ENCODE results near the gene SS18L1.

The SS18L1 gene

DNA sequence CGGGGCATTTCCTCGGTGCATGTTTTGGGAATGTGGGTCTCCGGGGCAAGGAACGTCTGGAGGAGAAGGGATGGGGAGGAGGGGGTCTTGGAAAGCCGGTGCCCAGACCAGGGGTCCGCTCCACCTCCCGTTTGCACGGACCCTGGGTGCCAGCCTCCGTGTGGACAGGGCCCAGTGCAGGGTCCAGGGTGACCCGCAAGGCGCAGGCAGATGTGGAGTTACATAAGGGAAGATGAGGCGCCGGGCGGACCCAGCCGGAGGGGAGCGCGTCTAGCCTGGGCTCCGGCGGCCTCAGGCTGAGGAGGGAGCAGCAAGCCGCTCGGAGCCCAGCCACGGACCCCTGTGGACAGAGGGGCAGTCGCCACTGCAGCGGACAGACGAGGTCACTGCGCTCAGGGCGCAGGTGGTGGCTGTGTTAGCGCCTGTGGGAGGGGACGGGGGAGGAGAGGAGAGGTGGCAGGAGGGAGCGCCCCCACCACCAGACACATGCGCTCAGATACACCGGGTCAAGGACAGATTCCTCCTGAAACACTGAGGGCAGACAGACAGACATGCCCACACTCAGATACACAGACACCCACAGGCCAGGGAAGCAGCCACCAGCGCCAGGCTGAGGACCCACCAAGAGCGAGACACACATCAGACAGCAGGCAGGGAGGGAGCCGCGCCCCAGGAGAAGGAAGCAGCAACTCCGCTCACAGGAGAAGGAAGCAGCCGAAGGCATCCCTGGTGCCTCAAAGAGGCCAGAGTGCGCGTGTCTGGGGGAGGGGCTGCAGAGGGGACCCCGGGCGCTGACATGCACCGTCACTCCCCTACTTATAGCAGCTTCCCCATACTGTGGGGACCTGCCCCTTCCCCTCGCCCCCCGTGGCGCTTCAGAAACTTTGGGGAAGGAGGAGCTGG lies 77.3 kb downstream of the SS18L1 start:
- H4K20me1 ChIP-seq (ENCODE audit: low read depth, low read length): no peaks in the 10 kb centered on the region
- no peaks in the 10 kb centered on the region for H3K79me2 ChIP-seq (ENCODE audit: insufficient read depth, low read length)
- H3K4me3 ChIP-seq (ENCODE audit: insufficient read depth, low read length, poor library complexity, severe bottlenecking): no peak overlapping the region
- H3K9me3 ChIP-seq (ENCODE audit: insufficient read depth, low read length): no peaks in the 10 kb centered on the region
- H3K27me3 ChIP-seq (ENCODE audit: low read length): no peaks in the 10 kb centered on the region
- no peaks in the 10 kb centered on the region for H3F3A ChIP-seq (ENCODE audit: insufficient read depth)
- no peaks in the 10 kb centered on the region for H3K36me3 ChIP-seq (ENCODE audit: low read length)
- no peaks in the 10 kb centered on the region for H3K9me2 ChIP-seq (replicated peaks; ENCODE audit: insufficient read depth, low read length)
- H3K9ac ChIP-seq (ENCODE audit: low read length): no peak overlapping the region
- H3K4me2 ChIP-seq (ENCODE audit: low read depth, low read length, poor library complexity, severe bottlenecking): no peak overlapping the region
- H2AFZ ChIP-seq (ENCODE audit: low read depth, low read length, severe bottlenecking): no peak overlapping the region
- TF ChIP-seq, protein P1, sequence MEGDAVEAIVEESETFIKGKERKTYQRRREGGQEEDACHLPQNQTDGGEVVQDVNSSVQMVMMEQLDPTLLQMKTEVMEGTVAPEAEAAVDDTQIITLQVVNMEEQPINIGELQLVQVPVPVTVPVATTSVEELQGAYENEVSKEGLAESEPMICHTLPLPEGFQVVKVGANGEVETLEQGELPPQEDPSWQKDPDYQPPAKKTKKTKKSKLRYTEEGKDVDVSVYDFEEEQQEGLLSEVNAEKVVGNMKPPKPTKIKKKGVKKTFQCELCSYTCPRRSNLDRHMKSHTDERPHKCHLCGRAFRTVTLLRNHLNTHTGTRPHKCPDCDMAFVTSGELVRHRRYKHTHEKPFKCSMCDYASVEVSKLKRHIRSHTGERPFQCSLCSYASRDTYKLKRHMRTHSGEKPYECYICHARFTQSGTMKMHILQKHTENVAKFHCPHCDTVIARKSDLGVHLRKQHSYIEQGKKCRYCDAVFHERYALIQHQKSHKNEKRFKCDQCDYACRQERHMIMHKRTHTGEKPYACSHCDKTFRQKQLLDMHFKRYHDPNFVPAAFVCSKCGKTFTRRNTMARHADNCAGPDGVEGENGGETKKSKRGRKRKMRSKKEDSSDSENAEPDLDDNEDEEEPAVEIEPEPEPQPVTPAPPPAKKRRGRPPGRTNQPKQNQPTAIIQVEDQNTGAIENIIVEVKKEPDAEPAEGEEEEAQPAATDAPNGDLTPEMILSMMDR (IDR thresholded peaks at IDR 0.05; ENCODE audit: insufficient read depth, low read length, poor library complexity, severe bottlenecking): no peak
- no peak for TF ChIP-seq EZH2phosphoT487 (conservative IDR thresholded peaks at IDR 0.05; ENCODE audit: low read length)
- no peak overlapping the region for H3K27ac ChIP-seq (ENCODE audit: low read depth, low read length)

DNA sequence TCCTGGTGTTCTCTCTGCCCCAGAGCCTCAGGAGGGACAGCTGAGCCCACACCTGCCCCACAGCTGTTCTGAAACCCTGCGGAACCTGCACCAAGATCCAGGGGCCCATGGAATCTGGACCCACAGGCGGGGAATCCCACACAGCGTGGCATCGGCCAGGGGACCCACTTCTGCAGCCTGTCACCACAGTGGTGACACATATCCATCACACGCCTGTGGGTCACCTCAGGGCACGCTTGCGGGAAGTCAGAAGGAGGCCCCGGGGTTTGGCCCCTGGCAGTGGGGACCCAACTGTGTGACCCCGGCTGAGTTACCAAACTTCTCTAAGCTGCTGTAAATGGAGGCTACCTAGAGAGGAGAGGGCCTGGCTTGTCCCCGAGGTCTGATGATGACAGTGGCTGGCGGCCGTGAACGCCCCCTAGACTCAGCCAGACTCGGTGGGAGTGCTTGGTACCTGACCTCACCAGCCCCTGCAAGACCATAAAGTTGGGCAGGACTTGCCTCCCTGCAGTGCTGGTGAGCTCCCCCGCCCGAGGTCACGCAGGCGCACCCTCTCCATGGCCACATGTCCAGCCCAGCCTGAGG lies 78.8 kb downstream of the SS18L1 start:
- TF ChIP-seq, protein P1 (IDR thresholded peaks at IDR 0.05; ENCODE audit: insufficient read depth, low read length, poor library complexity, severe bottlenecking): no peak
- no peak for TF ChIP-seq EZH2phosphoT487 (conservative IDR thresholded peaks at IDR 0.05; ENCODE audit: low read length)
- Histone ChIP-seq H3F3A (ENCODE audit: insufficient read depth) (no peaks in the 10 kb centered on the region), H3K27ac (ENCODE audit: low read depth, low read length) (no peak overlapping the region), H3K4me2 (ENCODE audit: low read depth, low read length, poor library complexity, severe bottlenecking) (no peak overlapping the region), H3K9me2 (replicated peaks; ENCODE audit: insufficient read depth, low read length) (no peaks in the 10 kb centered on the region), H3K4me3 (ENCODE audit: insufficient read depth, low read length, poor library complexity, severe bottlenecking) (no peak overlapping the region), H3K36me3 (ENCODE audit: low read length) (no peaks in the 10 kb centered on the region), H3K9ac (ENCODE audit: low read length) (no peak overlapping the region), H3K79me2 (ENCODE audit: insufficient read depth, low read length) (no peaks in the 10 kb centered on the region), H3K27me3 (ENCODE audit: low read length) (no peaks in the 10 kb centered on the region), H2AFZ (ENCODE audit: low read depth, low read length, severe bottlenecking) (no peak overlapping the region), H4K20me1 (ENCODE audit: low read depth, low read length) (no peaks in the 10 kb centered on the region), H3K9me3 (ENCODE audit: insufficient read depth, low read length) (no peaks in the 10 kb centered on the region)

DNA sequence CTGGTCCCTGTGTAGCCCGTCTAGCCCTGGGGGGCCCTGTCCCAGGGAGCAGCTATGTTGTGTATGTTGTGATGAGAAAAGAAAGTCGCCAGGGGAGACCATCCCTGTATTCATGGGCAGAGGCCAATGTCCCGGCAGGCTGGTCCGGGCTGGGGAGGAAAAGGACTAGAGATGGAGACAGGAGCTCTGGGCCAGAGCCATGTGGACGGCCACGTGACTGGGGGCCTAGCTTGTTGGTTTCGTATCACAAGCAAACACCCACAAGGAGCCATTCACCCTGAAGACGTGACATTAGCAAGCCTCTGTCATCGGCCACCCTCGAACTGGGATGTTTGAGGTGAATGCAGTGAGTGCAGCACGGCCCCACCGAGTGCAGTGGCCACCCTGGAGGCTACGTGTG lies 79.4 kb downstream of the SS18L1 start:
- Histone ChIP-seq H3K9me3 (ENCODE audit: insufficient read depth, low read length) (no peaks in the 10 kb centered on the region), H3K9ac (ENCODE audit: low read length) (no peak overlapping the region), H3K4me3 (ENCODE audit: insufficient read depth, low read length, poor library complexity, severe bottlenecking) (no peak overlapping the region), H3K27me3 (ENCODE audit: low read length) (no peaks in the 10 kb centered on the region), H3K36me3 (ENCODE audit: low read length) (no peaks in the 10 kb centered on the region), H3F3A (ENCODE audit: insufficient read depth) (no peaks in the 10 kb centered on the region), H4K20me1 (ENCODE audit: low read depth, low read length) (no peaks in the 10 kb centered on the region), H3K79me2 (ENCODE audit: insufficient read depth, low read length) (no peaks in the 10 kb centered on the region), H3K9me2 (replicated peaks; ENCODE audit: insufficient read depth, low read length) (no peaks in the 10 kb centered on the region), H2AFZ (ENCODE audit: low read depth, low read length, severe bottlenecking) (no peak overlapping the region), H3K27ac (ENCODE audit: low read depth, low read length) (no peak overlapping the region), H3K4me2 (ENCODE audit: low read depth, low read length, poor library complexity, severe bottlenecking) (no peak overlapping the region)
- no peak for TF ChIP-seq EZH2phosphoT487 (conservative IDR thresholded peaks at IDR 0.05; ENCODE audit: low read length)
- TF ChIP-seq, protein P1 (IDR thresholded peaks at IDR 0.05; ENCODE audit: insufficient read depth, low read length, poor library complexity, severe bottlenecking): no peak

Measured in SU-DHL-6 (cell line).